Dermis microvascular lymphatic vessel endothelial cell (primary cell): ENCODE data around the gene AGXT. TPM values are rescaled to one million over a fixed set of nuclear protein-coding genes. Genes with fewer than 3 reads are reported as not detected.

Source experiments
- DNase-seq, 2 donors: peaks; one replicate each; pipeline versions ENCODE4 v3.0.0 to v3.0.0-alpha.2; 2010; ENCODE audit warnings: low read depth in 2 of 2
- total RNA-seq: library from RNA; depleted of rRNA; stranded (reverse); fragments of >200 nt; gene quantifications from 2 replicates; pipeline ENCODE4 v1.2.1, GENCODE V29; 2014

Gene AGXT
- total RNA-seq, 1 donor from 2014 or later: not detected

GRCh38 chr2:240898108-240898730 lies 29.6 kb downstream of the AGXT start:
- DNase-seq: peak; percentile 51 to 67

GRCh38 chr2:240898731-240899467 lies 30.3 kb downstream of the AGXT start:
- peak in 1 of 2 donors; percentile 12 for DNase-seq

DNA sequence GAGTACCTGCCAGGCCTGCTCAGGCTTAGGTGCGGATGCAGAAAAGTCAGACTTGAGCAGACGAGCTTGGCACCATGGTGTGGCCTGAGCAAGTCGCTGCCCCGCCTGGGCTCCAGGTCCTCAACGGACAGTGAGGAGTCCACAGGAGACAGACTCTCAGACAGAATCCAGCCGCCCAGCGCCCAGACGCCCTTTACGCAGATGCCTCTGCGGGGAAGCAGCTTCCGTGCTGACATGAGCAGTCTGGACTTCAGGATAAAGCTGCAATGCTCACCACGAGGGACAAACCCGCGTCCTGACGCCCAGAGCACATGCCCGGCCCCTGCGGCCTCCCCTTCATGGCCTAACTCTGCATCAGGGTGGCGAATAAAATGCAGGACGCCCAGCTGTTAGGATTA lies 30.8 kb downstream of the AGXT start:
- no peak for DNase-seq

DNA sequence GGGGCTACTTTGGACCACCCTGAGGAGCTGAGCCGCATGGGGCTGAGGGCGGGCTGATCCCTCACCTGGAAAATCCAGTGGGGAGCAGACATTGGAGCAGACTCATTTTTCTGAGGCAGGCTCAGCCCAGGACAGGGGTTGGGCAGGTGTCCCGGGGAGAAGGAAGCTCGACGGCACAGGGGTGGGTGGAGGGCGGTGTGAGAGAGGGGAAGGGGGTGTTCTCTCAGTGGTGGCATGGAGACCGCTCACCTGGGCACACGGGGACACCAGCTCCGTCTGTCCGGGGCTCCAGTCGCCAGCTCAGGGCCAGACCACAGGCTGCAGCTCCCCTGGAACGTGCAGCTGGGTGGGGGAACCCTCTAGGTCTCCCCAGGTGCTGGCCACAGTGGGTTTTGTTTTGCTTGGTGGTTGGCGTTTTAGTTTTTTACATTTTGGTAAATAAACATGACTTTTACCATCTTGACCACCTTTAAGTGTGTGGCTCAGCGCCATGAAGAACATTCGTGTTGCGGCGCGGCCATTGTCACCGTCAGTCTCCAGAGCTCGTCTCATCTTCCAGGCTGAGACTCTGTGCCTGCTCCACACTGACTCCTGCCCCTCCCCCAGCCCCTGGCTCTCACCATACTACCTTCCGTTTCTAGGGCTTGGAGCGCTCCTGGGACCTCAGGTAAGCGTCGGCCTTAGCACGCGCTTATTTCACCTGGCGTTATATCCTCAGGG lies 31.7 kb downstream of the AGXT start:
- DNase-seq: no peak

- no peak for DNase-seq
These were observed 33.5 kb downstream of the AGXT start for GRCh38 chr2:240901986-240902614.

DNA sequence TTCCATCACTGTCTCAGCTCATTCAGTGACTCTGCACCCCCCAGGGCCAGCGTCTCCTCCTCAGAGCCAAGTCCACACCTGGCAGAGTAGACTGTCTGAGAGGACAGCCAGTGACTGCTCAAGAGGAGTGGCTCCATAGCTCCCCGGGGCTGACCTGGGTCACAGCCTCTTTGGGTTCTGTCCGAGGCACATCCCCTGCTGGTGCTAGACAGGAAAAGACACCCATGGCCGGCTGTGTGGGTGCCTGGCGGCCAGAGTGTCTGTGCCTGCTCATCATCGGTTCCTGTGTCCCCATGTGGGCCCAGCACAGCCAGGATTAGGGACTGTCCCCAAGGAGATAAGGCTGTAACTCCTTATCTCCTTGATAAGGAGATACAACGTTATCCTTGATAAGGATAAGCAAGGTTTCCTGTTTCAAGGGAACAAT lies 34.0 kb downstream of the AGXT start:
- no peak for DNase-seq

DNA sequence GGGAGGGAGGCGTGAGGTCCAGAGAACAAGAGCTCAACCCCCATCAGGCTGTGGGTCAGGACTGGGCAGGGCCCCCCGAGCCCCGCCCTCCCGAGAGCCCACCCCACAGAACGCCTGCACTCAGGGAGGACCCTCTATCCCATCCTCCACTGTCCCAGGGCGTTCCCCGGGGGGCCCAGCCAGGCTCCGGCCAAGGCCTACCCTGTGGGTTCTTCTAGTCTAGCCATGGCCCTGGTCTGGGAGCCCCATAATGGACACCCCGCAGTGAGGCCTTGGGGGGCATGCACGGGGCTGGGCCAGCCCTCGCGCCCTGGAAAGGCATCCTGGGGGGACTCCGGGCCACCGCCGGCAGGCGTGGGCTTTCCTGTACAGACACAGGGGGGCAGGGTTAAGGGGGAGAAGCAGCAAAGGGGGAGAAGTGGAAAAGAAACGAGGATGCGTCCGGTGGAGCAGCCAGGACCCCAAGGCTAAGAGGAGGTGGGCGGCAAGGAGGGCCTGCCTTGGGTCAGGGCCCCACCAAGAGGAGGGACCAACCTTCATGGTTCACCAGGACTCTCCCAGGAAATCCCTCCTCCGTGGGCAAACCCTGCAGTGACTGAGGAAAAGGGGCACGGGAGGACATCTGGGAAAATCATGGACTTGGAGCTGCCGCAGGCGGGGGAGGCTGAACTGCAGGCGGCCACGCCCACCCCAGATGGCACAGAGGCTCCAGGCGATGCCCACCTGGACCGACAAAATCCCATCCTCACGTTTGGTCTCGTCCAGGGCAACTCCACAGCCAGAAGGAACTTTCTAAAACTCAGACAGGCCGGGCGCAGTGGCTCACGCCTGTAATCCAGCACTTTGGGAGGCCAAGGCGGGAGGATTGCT lies 34.8 kb downstream of the AGXT start:
- no peak for DNase-seq

- no peak for DNase-seq
These were observed 35.9 kb downstream of the AGXT start for GRCh38 chr2:240904216-240905175.

GRCh38 chr2:240905176-240905781 lies 36.7 kb downstream of the AGXT start:
- no peak for DNase-seq

DNA sequence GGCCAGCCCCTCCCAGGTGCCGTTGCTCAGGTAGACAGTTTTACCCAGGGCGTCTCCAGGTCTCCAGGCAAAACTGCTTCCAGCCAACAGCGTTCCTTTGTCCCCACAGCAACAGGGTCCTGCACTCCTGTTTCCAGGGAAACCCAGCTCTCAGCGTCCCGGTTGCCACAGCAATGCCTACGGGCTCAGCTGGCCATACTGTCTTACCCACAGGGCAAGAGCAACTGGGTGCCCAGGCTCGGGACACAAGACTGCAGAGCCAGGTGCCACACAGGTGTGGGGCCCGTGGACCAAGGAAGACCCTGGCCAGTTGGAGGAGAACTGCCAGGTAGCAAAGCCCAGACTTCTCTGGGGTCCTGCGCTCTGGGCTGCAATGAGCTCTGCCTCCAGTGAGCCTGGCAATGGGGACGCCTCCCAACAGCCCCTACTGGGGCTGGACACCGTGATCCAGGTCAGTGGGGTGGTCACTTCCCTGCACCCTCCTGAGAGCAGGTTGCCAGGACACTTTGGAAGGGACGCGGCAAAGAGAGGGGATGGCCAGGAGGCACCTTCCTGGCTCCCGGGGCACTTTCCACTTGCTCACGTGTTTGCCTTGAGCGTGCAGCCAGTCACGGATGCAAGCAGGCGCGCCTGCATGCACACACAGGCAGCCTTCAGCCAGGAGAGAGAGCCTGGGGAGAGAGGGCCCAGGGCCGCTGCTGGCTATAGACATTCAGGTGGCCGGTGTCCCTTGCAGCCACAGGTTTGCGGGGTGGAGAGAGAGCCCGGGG lies 37.7 kb downstream of the AGXT start, which contains the start of gene CROCC2:
Gene CROCC2, plus strand, starts transcription at position 196 of the 770 bp plus-strand sequence. Its CDS starts 178 bp downstream, at position 374.
- DNase-seq: no peak

DNA sequence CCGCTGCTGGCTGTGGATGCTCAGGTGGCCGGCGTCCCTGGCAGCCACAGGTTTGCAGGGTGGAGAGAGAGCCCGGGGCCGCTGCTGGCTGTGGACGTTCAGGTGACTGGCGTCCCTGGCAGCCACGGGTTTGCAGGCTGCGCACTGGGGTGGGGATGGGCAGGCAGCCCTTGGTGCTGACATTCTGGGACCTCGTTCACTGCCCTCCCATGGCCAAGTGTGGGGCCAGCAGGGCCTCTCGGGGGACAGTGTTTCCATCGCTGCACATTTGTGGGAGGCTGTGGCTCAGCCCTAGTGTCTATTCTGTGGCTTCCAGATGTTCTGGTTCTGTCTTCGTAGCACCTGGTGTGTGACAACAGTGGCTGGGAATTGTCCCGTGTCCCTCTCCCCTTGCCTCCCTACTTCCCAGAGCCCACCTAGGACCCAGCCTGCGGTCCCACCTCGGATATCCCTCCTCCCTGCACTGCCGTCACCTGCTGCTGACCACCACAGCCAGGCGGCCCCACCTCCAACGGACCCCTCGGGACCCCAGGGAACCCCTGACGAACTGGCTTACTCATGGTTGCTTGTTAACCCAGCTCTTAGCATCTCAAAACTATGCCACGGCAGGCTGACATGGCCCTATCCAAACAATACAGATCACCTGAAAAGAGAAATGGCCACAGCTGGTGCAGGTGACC lies 38.4 kb downstream of the AGXT start:
- no peak for DNase-seq

- no peak for DNase-seq
These were observed 40.8 kb downstream of the AGXT start for GRCh38 chr2:240909216-240909974.

DNA sequence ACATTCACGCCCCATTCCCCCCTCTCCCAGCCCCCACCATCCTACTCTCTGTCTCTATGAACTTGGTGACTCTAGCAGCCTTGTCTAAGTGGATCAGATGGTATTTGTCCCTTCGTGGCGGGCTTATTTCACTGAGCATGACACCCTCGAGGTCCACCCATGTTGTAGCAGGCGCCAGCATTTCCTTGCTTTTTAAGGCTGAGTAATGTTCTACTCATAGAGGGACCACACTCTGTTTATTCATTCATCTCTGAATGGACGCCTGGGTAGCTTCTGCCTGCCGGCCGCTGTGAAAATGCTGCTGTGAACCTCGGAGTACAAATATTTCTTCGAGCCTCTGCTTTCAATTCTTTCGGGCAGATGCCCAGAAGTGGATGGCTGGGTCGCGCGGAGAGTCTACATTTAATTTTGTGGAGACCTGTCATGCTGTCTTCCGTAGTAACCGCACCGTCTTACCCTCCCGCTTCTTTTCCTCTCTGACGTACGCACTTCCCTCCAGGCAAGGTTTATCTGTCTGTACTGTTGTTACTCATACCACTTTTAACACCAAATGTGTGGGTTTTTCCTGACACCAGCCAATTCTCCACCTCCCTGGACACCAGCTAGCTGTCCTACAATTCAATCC lies 43.1 kb downstream of the AGXT start:
- no peak for DNase-seq

- DNase-seq: peak in 1 of 2 donors; percentile 55
These were observed 44.5 kb downstream of the AGXT start for GRCh38 chr2:240912878-240913809.

GRCh38 chr2:240913810-240914644 lies 45.4 kb downstream of the AGXT start:
- DNase-seq: peak in 1 of 2 donors; percentile 75
